SU-DHL-6 (cell line): ENCODE data around the gene MED29.

Experiments used
- H2AFZ ChIP-seq: fragments of 200-600 bp; sonication (generic); 2 replicates; pipeline ENCODE4 v1.6.1; 2014; ENCODE audit warnings: low read depth, mild to moderate bottlenecking, moderate library complexity, mixed read lengths, antibody characterized with exemption, low read length; ENCODE audit not compliant: severe bottlenecking
- H3F3A ChIP-seq: fragments of 200-600 bp; shearing (Covaris generic); 2 replicates; pipeline ENCODE4 v1.6.0; 2016; ENCODE audit warnings: antibody characterized with exemption, mild to moderate bottlenecking; ENCODE audit not compliant: insufficient read depth
- H3K27ac ChIP-seq: fragments of 200-600 bp; sonication (generic); 2 replicates; pipeline ENCODE4 v1.5.1; 2016; ENCODE audit warnings: low read depth, mild to moderate bottlenecking, low read length, moderate library complexity, mixed read lengths
- H3K27me3 ChIP-seq: fragments of 200-600 bp; sonication (generic), shearing (Covaris generic); 2 replicates; pipeline ENCODE4 v1.6.0; 2014; ENCODE audit warnings: mild to moderate bottlenecking, low read length
- H3K36me3 ChIP-seq: fragments of 200-600 bp; sonication (generic); 2 replicates; pipeline ENCODE4 v1.6.1; 2014; ENCODE audit warnings: mild to moderate bottlenecking, low read length, mixed read lengths
- H3K4me2 ChIP-seq: fragments of 300-600, 200-600 bp; shearing (Covaris generic), sonication (generic); 2 replicates; pipeline ENCODE4 v1.6.0; 2014; ENCODE audit warnings: low read length, low read depth, mild to moderate bottlenecking; ENCODE audit not compliant: poor library complexity, severe bottlenecking
- H3K4me3 ChIP-seq: fragments of 200-600 bp; sonication (generic); 2 replicates; pipeline ENCODE4 v1.5.1; 2014; ENCODE audit warnings: antibody characterized with exemption, low read length, mild to moderate bottlenecking, mixed read lengths; ENCODE audit not compliant: insufficient read depth, poor library complexity, severe bottlenecking
- H3K79me2 ChIP-seq: fragments of 200-600 bp; sonication (generic); 2 replicates; pipeline ENCODE4 v1.6.1; 2014; ENCODE audit warnings: mild to moderate bottlenecking, low read length, moderate library complexity; ENCODE audit not compliant: insufficient read depth
- H3K9ac ChIP-seq: fragments of 200-600 bp; sonication (generic); 2 replicates; pipeline ENCODE4 v1.7.0; 2014; ENCODE audit warnings: mild to moderate bottlenecking, low read length
- H3K9me2 ChIP-seq: fragments of 200-600 bp; sonication (generic); replicated peaks from 2 replicates; pipeline ENCODE4 v1.6.1; 2014; ENCODE audit warnings: low read length; ENCODE audit not compliant: insufficient read depth
- H3K9me3 ChIP-seq: fragments of 200-600 bp; sonication (generic); 2 replicates; pipeline ENCODE4 v1.6.1; 2014; ENCODE audit warnings: low read length, mixed read lengths; ENCODE audit not compliant: insufficient read depth
- H4K20me1 ChIP-seq: fragments of 200-600 bp; sonication (generic); 2 replicates; pipeline ENCODE4 v1.6.1; 2014; ENCODE audit warnings: low read depth, mild to moderate bottlenecking, antibody characterized with exemption, low read length, moderate library complexity, mixed read lengths
- CTCF ChIP-seq: fragments of 200-600 bp; sonication (generic); IDR thresholded peaks from one replicate; pipeline ENCODE4 v1.5.1; 2017; ENCODE audit warnings: antibody characterized with exemption, mild to moderate bottlenecking, low read length, moderate library complexity; ENCODE audit not compliant: insufficient read depth, poor library complexity, severe bottlenecking
- EZH2phosphoT487 ChIP-seq: fragments of 200-600 bp; sonication (generic), shearing (Covaris generic); conservative IDR thresholded peaks from 2 replicates; pipeline ENCODE4 v1.6.1; 2018; ENCODE audit warnings: mild to moderate bottlenecking, antibody characterized with exemption, low read length, moderate library complexity, mixed read lengths

MED29 gene

GRCh38 chr19:39388657-39389056 is 2.5 kb upstream of the MED29 start:
- H3K27ac ChIP-seq = no peak overlapping the region
- no peak for TF ChIP-seq EZH2phosphoT487
- TF ChIP-seq CTCF = no peak
- no peaks in the 10 kb centered on the region for H3K36me3 ChIP-seq
- no peaks in the 10 kb centered on the region for H3F3A ChIP-seq
- peaks cover 22% of the 10 kb centered on the region for H3K79me2 ChIP-seq
- no peaks in the 10 kb centered on the region for H3K9me2 ChIP-seq
- H3K4me3 ChIP-seq = no peak overlapping the region
- no peak overlapping the region for H3K4me2 ChIP-seq
- H2AFZ ChIP-seq = no peak overlapping the region
- no peaks in the 10 kb centered on the region for H3K9me3 ChIP-seq
- H3K27me3 ChIP-seq = no peaks in the 10 kb centered on the region
- H4K20me1 ChIP-seq = no peaks in the 10 kb centered on the region
- H3K9ac ChIP-seq = no peak overlapping the region

- Histone ChIP-seq H3K27ac (peak overlapping the region; percentile 85; the same call in 1 of the 2 replicates), H3K36me3 (no peaks in the 10 kb centered on the region), H3K9me2 (no peaks in the 10 kb centered on the region), H3K9me3 (no peaks in the 10 kb centered on the region), H3K4me3 (peak overlapping the region; percentile 93), H3F3A (no peaks in the 10 kb centered on the region), H2AFZ (no peak overlapping the region), H4K20me1 (no peaks in the 10 kb centered on the region), H3K9ac (peak overlapping the region; percentile 96), H3K79me2 (peaks cover 22% of the 10 kb centered on the region), H3K4me2 (peak overlapping the region; percentile 80), H3K27me3 (no peaks in the 10 kb centered on the region)
- TF ChIP-seq EZH2phosphoT487 = no peak
- TF ChIP-seq CTCF = no peak
Observed at GRCh38 chr19:39389631-39390414, 1.4 kb upstream of the MED29 start.

GRCh38 chr19:39390451-39390750 is 777 bp upstream of the MED29 start:
- Histone ChIP-seq H3K4me3 (peak overlapping the region; percentile 93), H3K4me2 (peak overlapping the region; percentile 80), H3K79me2 (peaks cover 22% of the 10 kb centered on the region), H3F3A (no peaks in the 10 kb centered on the region), H3K9me2 (no peaks in the 10 kb centered on the region), H2AFZ (peak overlapping the region; percentile 76), H3K27ac (peak overlapping the region; percentile 85), H3K27me3 (no peaks in the 10 kb centered on the region), H3K9ac (peak overlapping the region; percentile 96), H3K36me3 (no peaks in the 10 kb centered on the region; the same call in 1 of the 2 replicates), H4K20me1 (no peaks in the 10 kb centered on the region), H3K9me3 (no peaks in the 10 kb centered on the region)
- TF ChIP-seq CTCF = no peak
- no peak for TF ChIP-seq EZH2phosphoT487
